Measurements from ENCODE around the gene PSMD5. TPM values are rescaled to one million over a fixed set of nuclear protein-coding genes. Genes with fewer than 3 reads are reported as not detected.
"Not testable (repeated sequence)": the region's sequence is repeated elsewhere in the genome, so short reads cannot be mapped to it uniquely, and the experiment has no call there.

The PSMD5 gene
- total RNA-seq, 8 experiments from 2014 or later, result 14.8 to 50.8 (median 30.1) TPM

DNA sequence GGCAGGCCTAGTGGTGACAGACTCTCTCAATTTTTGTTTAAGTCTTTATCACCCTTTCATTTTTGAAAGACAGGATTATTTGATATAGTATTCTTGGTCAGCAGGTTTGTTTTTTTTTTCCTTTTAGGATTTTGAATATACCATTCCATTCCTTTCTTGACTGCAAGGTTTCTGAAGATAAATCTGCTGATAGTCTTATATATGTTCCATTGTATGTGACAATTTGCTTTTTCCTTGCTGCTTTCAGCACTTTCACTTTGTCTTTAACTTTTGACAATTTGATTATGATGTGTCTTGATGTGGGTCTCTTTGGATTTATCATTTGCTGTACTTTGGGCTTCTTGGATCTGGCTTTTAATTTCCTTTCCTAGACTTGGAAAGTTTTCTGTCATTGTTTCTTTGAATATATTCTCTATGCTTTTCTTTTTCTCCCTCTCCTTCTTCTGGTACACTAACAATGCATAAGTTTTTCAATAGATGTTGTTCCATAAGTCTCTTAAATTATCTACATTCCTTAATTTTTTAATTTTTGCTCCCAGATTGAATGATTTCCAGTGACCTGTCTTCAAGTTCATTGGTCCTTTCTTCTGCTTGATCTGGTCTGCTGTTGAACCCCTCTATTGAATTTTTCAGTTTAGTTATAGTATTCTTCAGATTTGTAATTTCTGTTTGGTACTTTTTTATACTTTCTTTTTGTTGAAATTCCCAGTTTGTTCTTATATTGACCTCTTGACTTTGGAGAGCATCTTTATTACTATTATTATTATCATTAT, 34.9 kb downstream of the PSMD5 start:
- H3K27ac ChIP-seq, result no peak overlapping the region
- in situ Hi-C loops (cut with MboI; ENCODE audit: low pct_unique_long_range_greater_than_20kb in 2 of 9, low sequenced_read_pairs in 9 of 9, unreplicated experiment in 9 of 9), result no loop called here
- no peak for ATAC-seq (replicated peaks in 6 of 8)
- no peak overlapping the region for H3K4me3 ChIP-seq
- no peaks in the 10 kb centered on the region for H3K4me1 ChIP-seq (replicated peaks in 1 of 2)

DNA sequence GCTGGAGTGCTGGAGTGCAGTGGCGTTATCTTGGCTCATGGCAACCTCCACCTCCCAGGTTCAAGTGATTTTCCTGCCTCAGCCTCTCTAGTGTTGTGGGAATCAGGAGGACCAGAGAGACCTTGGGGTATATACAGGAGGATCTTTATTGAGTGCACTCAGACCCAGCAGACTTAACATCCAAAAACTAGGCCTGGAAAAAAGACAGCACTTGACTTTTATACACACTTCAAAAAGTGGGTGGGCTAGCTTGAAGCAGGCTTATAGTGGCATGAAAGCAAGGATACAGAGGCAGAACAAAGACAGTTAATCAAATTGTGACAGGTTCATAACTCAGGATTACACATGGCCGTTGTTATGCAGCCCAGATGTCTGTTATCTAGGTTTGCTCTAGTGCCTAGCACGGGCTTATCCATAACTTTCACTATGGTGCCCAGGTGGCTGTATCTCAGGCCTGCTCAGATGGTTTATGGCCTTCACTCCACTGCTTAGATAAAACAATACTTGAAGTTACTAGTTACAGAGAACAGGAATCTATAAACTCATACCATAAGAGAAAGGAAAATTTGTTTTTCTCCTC, 37.8 kb downstream of the PSMD5 start:
- H3K4me1 ChIP-seq (replicated peaks in 1 of 2); in situ Hi-C loops (cut with MboI; ENCODE audit: low pct_unique_long_range_greater_than_20kb in 2 of 9, low sequenced_read_pairs in 9 of 9, unreplicated experiment in 9 of 9); H3K27ac ChIP-seq; H3K4me3 ChIP-seq; ATAC-seq (replicated peaks in 6 of 8): not testable (repeated sequence)
- 42 to 100% (median 87%) methylated on average over 1 to 3 of the region's 3 CpGs; no CpG with 5 or more reads in 2 of the 10 experiments for WGBS, 10 experiments

DNA sequence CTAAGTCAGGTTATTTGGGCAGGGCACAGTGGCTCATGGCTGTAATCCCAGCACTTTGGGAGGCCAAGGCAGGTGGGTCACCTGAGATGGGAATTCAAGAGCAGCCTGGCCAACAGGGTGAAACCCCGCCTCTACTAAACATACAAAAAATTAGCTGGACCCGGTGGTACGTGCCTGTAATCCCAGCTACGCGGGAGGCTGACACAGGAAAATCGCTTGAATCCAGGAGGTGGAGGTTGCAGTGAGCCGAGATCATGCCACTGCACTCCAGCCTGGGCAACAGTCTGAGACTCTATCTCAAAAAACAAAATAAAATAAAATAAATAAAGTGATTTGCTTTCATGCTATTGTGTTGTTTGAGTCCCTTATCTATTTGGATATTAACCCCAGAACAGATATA, 41.3 kb downstream of the PSMD5 start:
- in situ Hi-C loops (cut with MboI; ENCODE audit: low pct_unique_long_range_greater_than_20kb in 2 of 9, low sequenced_read_pairs in 9 of 9, unreplicated experiment in 9 of 9), result no loop called here

DNA sequence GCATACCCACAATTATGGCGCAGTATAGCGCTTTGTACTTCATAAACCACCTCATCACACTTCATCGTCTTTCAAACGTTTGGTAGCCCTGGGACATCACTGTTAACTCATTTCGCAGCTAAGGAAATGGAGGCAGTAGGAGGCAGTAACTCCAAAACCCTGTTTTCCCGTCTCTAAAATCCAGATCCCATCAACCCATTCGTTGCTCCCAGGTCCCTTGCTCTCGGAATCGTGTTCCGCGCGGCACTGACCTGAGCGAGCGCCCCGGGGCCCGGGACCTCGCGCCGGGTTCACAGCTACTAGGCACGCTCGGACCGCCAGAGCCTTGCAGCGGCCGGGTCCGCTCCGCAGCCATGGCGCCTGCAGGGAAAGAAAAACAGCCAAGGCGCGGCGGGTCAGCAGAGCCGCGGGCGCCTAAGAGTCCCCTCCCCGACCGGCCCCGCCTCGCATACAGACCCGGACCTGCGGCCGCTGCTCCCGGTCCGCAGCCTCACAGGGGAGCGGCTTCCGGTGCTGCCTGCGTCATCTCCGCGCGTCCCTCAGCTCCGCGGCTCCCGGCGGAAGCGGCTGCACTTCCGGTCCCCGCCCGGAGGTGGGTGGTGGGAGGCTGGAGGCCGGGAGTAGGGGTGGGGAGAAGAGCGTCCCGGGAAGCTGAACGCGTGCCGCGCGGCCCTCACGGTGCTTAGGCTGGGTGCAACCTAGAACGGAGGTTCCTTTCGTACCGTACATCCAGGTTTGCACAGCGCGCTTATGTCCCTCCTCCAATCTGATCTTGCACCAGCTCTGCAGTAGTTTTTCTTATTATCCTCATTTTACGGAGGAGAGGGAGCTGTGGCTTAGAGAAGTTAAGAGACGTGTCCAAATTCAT, 49.6 kb downstream of the PSMD5 start, which contains the start of gene FBXW2:
Gene FBXW2, minus strand, starts transcription at position 519 of the 868 bp plus-strand sequence. CDS start 5,158 bp downstream, outside the sequence.
- ATAC-seq (replicated peaks in 6 of 8), result peak; percentile 95 to 99 (median 98)
- WGBS, 10 experiments, result 0 to 1% (median 0%) methylated on average over 1 to 15 of the region's 72 CpGs
- peaks cover 12 to 13% of the 10 kb centered on the region in 2 donors for H3K4me1 ChIP-seq (replicated peaks in 1 of 2)
- H3K4me3 ChIP-seq, result peak within 1 kb of the TSS; percentile 63 to 92 (median 77)
- in situ Hi-C loops (cut with MboI; ENCODE audit: low pct_unique_long_range_greater_than_20kb in 2 of 9, low sequenced_read_pairs in 9 of 9, unreplicated experiment in 9 of 9), result loop anchor here in 1 of 9 experiments (25.0 kb wide), 1 partner anchor 144 kb away; the partner anchor contains the start of gene TRAF1
- H3K27ac ChIP-seq, result peak within 1 kb of the TSS; percentile 76 to 91

More for the DNA sequence above, 41.3 kb downstream of the PSMD5 start:
- Histone ChIP-seq H3K4me1 (replicated peaks in 1 of 2) (no peaks in the 10 kb centered on the region), H3K27ac (no peak overlapping the region), H3K4me3 (no peak overlapping the region)
- 70 to 100% (median 96%) methylated on average over 1 to 7 of the region's 7 CpGs; no CpG with 5 or more reads in 1 of the 10 experiments for WGBS, 10 experiments
- ATAC-seq (replicated peaks in 6 of 8), result no peak

DNA sequence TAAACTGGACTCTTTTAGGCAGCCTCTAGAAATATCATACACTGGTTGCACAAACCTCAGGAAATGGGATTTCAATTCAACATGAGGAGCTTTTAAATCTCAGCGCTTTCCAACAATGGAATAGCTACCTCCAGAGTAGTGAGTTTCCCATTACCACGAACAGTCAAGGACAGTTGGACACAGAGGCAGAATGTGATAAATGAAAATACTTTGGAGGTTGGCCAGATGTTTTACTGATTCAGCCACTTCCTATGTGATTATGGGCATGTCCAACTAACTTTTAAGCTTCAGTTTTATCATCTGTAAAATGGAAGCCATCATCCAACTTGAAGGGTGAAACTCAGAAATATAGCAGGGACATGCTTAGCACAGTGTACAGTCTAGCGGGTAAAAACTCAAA, 51.6 kb downstream of the PSMD5 start:
- H3K4me1 ChIP-seq (replicated peaks in 1 of 2), result peaks cover 12 to 13% of the 10 kb centered on the region in 2 donors
- no peak overlapping the region for H3K27ac ChIP-seq
- no peak overlapping the region for H3K4me3 ChIP-seq
- ATAC-seq (replicated peaks in 6 of 8), result no peak
- 50 to 100% (median 92%) methylated on average over 1 to 3 of the region's 3 CpGs for WGBS, 10 experiments
- in situ Hi-C loops (cut with MboI; ENCODE audit: low pct_unique_long_range_greater_than_20kb in 2 of 9, low sequenced_read_pairs in 9 of 9, unreplicated experiment in 9 of 9), result loop anchor here in 1 of 9 experiments (25.0 kb wide), 1 partner anchor 146 kb away; the partner anchor contains the start of gene TRAF1

DNA sequence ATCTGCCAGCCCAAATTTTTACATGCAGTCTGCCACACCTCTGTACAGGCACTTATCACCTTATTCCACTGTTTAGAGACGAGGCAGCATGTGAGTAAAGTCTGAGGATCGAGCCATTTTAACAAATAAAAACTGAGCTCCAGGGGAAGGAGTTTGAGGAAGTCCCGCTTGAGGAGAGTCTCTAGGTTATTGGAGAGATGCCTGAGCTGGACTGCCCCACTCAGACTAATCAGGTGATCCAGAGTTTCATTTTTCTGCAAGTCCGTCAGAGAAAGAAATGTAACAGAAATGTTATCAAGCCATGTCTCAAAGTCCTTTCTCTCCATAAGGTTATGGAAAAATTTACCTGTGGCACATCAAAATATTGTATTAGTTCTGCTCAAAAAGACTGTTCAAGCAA, 54.8 kb downstream of the PSMD5 start:
- no peak overlapping the region for H3K27ac ChIP-seq
- in situ Hi-C loops (cut with MboI; ENCODE audit: low pct_unique_long_range_greater_than_20kb in 2 of 9, low sequenced_read_pairs in 9 of 9, unreplicated experiment in 9 of 9), result loop anchor here in 1 of 9 experiments (25.0 kb wide), 1 partner anchor 149 kb away; the partner anchor contains the start of gene TRAF1
- peaks cover 9 to 14% of the 10 kb centered on the region in 2 donors for H3K4me1 ChIP-seq (replicated peaks in 1 of 2)
- no peak for ATAC-seq (replicated peaks in 6 of 8)
- H3K4me3 ChIP-seq, result no peak overlapping the region
- WGBS, 10 experiments, result 65 to 95% (median 84%) methylated on average over 3 to 4 of the region's 4 CpGs; no CpG with 5 or more reads in 4 of the 10 experiments

DNA sequence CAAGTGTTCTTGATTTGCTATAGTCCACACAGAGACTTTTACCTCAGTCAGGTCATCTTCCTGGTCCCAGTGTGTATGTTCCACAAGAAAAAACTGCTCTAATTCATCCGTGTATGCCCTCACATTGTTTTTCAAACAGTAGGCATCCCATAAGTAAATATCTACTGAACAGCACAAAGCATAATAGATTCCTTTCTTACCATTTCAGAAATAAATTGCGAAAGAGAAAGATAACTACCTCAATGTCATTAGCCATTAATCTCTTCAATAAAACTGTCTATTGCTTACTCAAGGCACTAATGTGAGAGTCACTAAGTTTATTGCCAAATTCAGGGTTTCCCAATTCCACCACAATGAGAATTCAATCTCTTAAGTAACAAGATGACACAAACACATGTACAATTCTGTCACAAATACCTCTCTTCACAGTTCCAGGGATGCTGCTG, 59.1 kb downstream of the PSMD5 start:
- in situ Hi-C loops (cut with MboI; ENCODE audit: low pct_unique_long_range_greater_than_20kb in 2 of 9, low sequenced_read_pairs in 9 of 9, unreplicated experiment in 9 of 9), result loop anchor here in 1 of 9 experiments (25.0 kb wide), 1 partner anchor 154 kb away; the partner anchor contains the start of gene TRAF1

DNA sequence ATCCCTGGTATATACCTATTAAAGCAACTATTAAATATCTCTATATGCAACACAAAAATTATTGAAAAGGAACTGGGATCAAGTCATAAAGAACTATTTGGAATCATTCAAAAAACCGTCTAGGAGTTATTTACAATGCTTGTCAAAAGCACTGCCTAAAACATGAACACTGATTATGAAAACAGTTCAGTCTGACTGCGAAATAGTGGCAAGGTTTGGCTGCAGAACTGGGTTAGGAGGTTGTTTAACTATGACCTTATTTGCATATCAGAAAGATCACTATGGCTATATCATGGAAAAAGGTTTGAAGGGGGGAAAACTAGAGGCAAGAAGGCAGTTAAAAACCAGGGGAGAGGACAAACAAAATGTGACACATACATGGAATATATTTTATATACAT, 61.5 kb downstream of the PSMD5 start:
- Histone ChIP-seq H3K4me1 (replicated peaks in 1 of 2) (peaks cover 3 to 9% of the 10 kb centered on the region in 2 donors), H3K4me3 (no peak overlapping the region), H3K27ac (no peak overlapping the region)
- in situ Hi-C loops (cut with MboI; ENCODE audit: low pct_unique_long_range_greater_than_20kb in 2 of 9, low sequenced_read_pairs in 9 of 9, unreplicated experiment in 9 of 9), result loop anchor here in 1 of 9 experiments (25.0 kb wide), 1 partner anchor 156 kb away; the partner anchor contains the start of gene TRAF1
- 89 to 100% (median 100%) methylated on average over 1 to 2 of the region's 2 CpGs; no CpG with 5 or more reads in 2 of the 10 experiments for WGBS, 10 experiments
- no peak for ATAC-seq (replicated peaks in 6 of 8)

More for the DNA sequence above, 59.1 kb downstream of the PSMD5 start:
- 0 to 83% (median 41%) methylated on average over 1 to 2 of the region's 2 CpGs; no CpG with 5 or more reads in 1 of the 10 experiments for WGBS, 10 experiments
- Histone ChIP-seq H3K27ac (no peak overlapping the region), H3K4me3 (no peak overlapping the region), H3K4me1 (replicated peaks in 1 of 2) (peaks cover 3 to 9% of the 10 kb centered on the region in 2 donors)
- peak in 5 of 8 experiments; percentile 13 to 66 (median 59) for ATAC-seq (replicated peaks in 6 of 8)

DNA sequence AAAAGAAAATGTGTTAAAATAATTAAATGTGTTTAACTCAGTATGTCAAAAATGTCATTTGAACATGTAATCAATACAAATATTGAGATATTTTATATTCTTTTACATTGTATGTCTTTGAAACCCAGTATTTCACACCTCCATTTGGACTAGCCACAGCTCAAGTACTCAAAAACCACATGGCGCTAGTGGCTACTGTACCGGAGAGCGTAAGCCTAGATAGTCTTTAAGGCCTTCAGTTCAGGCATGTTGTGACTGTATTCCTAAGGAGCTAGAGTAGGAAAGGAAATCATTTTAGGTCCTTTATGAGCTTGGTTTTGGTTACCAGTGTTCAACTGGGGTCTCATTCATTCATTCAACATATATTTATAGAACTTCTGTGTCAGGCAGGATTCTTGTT, 62.4 kb downstream of the PSMD5 start:
- Histone ChIP-seq H3K4me3 (no peak overlapping the region), H3K4me1 (replicated peaks in 1 of 2) (peaks cover 3 to 9% of the 10 kb centered on the region in 2 donors), H3K27ac (no peak overlapping the region)
- in situ Hi-C loops (cut with MboI; ENCODE audit: low pct_unique_long_range_greater_than_20kb in 2 of 9, low sequenced_read_pairs in 9 of 9, unreplicated experiment in 9 of 9), result loop anchor here in 1 of 9 experiments (25.0 kb wide), 1 partner anchor 157 kb away; the partner anchor contains the start of gene TRAF1
- ATAC-seq (replicated peaks in 6 of 8), result peak in 1 of 8 experiments; percentile 22
- WGBS, 10 experiments, result 84 to 100% (median 100%) methylated on average over 2 to 3 of the region's 3 CpGs; no CpG with 5 or more reads in 3 of the 10 experiments

DNA sequence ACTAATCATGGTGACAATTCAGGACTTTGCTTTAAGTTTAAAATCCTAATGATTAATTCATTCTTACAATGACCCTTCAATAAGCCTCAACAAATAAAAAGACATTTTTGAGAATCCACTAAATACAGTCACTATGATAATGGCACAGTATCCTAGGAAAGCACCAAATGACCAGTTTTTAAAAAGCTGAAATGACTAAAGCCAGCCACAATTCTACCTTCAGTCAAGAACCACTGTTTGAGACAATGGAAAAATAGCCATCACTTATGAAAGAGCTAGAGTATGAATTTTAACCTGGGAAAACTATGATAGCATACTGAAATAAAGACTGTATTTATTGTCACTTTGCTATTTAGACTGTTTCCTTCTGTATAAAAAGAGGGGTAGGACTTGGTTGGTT, 63.5 kb downstream of the PSMD5 start:
- no peak for ATAC-seq (replicated peaks in 6 of 8)
- Histone ChIP-seq H3K4me1 (replicated peaks in 1 of 2) (peaks cover 3 to 9% of the 10 kb centered on the region in 2 donors), H3K27ac (no peak overlapping the region), H3K4me3 (no peak overlapping the region)
- in situ Hi-C loops (cut with MboI; ENCODE audit: low pct_unique_long_range_greater_than_20kb in 2 of 9, low sequenced_read_pairs in 9 of 9, unreplicated experiment in 9 of 9), result loop anchor here in 1 of 9 experiments (25.0 kb wide), 1 partner anchor 158 kb away; the partner anchor contains the start of gene TRAF1

DNA sequence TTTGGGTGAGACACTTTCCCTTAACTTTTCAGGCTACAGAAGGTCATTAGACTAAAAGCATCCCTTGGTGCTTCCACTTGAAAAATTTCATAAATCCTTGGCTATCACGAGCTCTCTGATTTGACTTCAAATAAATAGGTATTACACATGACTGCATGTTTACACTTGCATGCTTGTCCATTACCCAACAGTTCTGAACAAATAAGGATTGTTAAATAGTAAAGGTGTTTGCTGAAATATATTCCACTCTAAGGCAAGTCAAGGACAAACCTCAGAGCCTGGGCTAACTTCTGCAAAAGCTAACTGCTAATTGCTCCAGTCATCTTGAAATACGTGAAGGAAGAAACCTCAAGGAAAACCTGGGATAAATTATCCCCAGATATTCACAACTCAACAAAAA, 64.0 kb downstream of the PSMD5 start:
- no peak overlapping the region for H3K27ac ChIP-seq
- no peak overlapping the region for H3K4me3 ChIP-seq
- WGBS, 10 experiments, result 80 to 100% (median 94%) methylated on average over 1 to 2 of the region's 2 CpGs
- in situ Hi-C loops (cut with MboI; ENCODE audit: low pct_unique_long_range_greater_than_20kb in 2 of 9, low sequenced_read_pairs in 9 of 9, unreplicated experiment in 9 of 9), result loop anchor here in 1 of 9 experiments (25.0 kb wide), 1 partner anchor 159 kb away; the partner anchor contains the start of gene TRAF1
- H3K4me1 ChIP-seq (replicated peaks in 1 of 2), result peaks cover 3 to 9% of the 10 kb centered on the region in 2 donors
- no peak for ATAC-seq (replicated peaks in 6 of 8)

DNA sequence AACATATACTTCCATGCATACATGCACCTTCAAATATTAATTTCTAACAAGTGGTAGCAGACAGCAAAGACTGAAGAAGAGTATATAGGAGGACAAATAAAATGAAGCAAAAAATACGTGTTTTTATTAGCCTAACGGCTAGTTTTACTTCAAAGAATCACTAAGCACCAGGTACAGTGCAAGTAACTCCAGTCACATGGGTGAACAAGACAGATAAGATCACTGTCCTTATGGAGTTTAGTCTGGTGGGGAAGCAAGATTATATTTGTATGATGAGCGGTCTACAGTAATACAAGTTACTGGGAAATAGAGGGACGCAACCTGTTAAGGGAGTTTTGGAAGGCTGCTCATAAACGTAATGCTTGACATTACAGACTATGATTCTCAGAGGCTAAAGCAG, 65.5 kb downstream of the PSMD5 start:
- no peak overlapping the region for H3K4me3 ChIP-seq
- no peak overlapping the region for H3K27ac ChIP-seq
- no peak for ATAC-seq (replicated peaks in 6 of 8)
- in situ Hi-C loops (cut with MboI; ENCODE audit: low pct_unique_long_range_greater_than_20kb in 2 of 9, low sequenced_read_pairs in 9 of 9, unreplicated experiment in 9 of 9), result loop anchor here in 1 of 9 experiments (25.0 kb wide), 1 partner anchor 160 kb away; the partner anchor contains the start of gene TRAF1
- H3K4me1 ChIP-seq (replicated peaks in 1 of 2), result no peaks in the 10 kb centered on the region
- WGBS, 10 experiments, result 57 to 100% (median 95%) methylated on average over 1 to 5 of the region's 5 CpGs

All from motor neuron (in vitro differentiated cells).